Kidney (tissue), 14 donors: ENCODE data around the gene MOG. TPM values are rescaled to one million over a fixed set of nuclear protein-coding genes. Genes with fewer than 3 reads are reported as not detected.

Source experiments
- DNase-seq, 5 donors: peaks; one replicate each; pipeline ENCODE4 v3.0.0-alpha.2; 2013 to 2020
- FAIRE-seq: peaks from 2 replicates; lab custom pipeline; 2012; peaks lifted over from hg19 to GRCh38; lab: Jason Lieb, UNC
- H3K27ac ChIP-seq, 2 donors: one replicate each; pipeline ENCODE4 v1.7.0; 2013; ENCODE audit warnings: low read depth in 2 of 2, low read length in 2 of 2, inconsistent platforms in 1 of 2
- H3K27me3 ChIP-seq: one replicate; pipeline ENCODE4 v1.7.1; 2013; ENCODE audit warnings: low read length, inconsistent platforms; ENCODE audit not compliant: control insufficient read depth, insufficient read depth
- H3K36me3 ChIP-seq, 3 donors: one replicate each; pipeline versions ENCODE4 v1.7.0 to v1.7.1; 2013; ENCODE audit warnings: low read length in 3 of 3, control low read depth in 1 of 3, inconsistent platforms in 1 of 3; ENCODE audit not compliant: insufficient read depth in 3 of 3, control insufficient read depth in 2 of 3
- H3K4me1 ChIP-seq, 3 donors: one replicate each; pipeline versions ENCODE4 v1.7.0 to v1.7.1; 2013; ENCODE audit warnings: low read length in 3 of 3, inconsistent platforms in 1 of 3, low read depth in 1 of 3; ENCODE audit not compliant: control insufficient read depth in 2 of 3, insufficient read depth in 2 of 3
- H3K4me3 ChIP-seq, 3 donors: one replicate each; pipeline versions ENCODE4 v1.7.0 to v1.8.1; 2013; ENCODE audit warnings: low read length in 3 of 3, control low read depth in 1 of 3, inconsistent platforms in 1 of 3
- H3K9ac ChIP-seq, 3 donors: one replicate each; pipeline versions ENCODE4 v1.7.0 to v1.7.1; 2013; ENCODE audit warnings: low read length in 3 of 3, control low read depth in 1 of 3, inconsistent platforms in 1 of 3
- H3K9me3 ChIP-seq, 3 donors: one replicate each; pipeline versions ENCODE4 v1.7.0 to v1.7.1; 2013; ENCODE audit warnings: low read length in 3 of 3, control low read depth in 1 of 3, inconsistent platforms in 1 of 3; ENCODE audit not compliant: control insufficient read depth in 2 of 3, insufficient read depth in 1 of 3
- intact Hi-C: fragments of 100-400 bp; cut with DNase I; formaldehyde crosslinking; loops from one replicate; pipeline ENCODE4 v1.11.1; 2022
- polyA plus RNA-seq: library from polyadenylated mRNA; stranded (reverse); fragments of 350-450 nt; fragmentation: Illumina TruSeq; extraction: RNeasy Lipid Tissue Mini Kit (QIAGEN cat#74804); gene quantifications from one replicate; pipeline ENCODE4 v1.2.3, GENCODE V29; 2014; ENCODE audit warnings: low read depth, low replicate concordance; ENCODE audit not compliant: insufficient read depth
- total RNA-seq: library from RNA; stranded (reverse); fragmentation: NEBNext Ultra II Directional; extraction: Animal tissue kit (Norgen Biotek cat#: 25700); gene quantifications from one replicate; pipeline ENCODE4 v1.2.1, GENCODE V29; 2021
- TF ChIP-seq, protein P1 (sequence below): IDR thresholded peaks from 3 replicates; pipeline ENCODE4 v1.5.1; 2012; ENCODE audit warnings: mild to moderate bottlenecking, moderate library complexity, borderline replicate concordance; ENCODE audit not compliant: insufficient read depth; ENCODE audit errors: extremely low read depth
- donor health status: control.
- donor health status: control.
- donor health status: control.
- donor health status: control.
- donor health status: control.
- donor health status: DM: yes; HTN: yes; CAD: no.
- donor health status: Normal renal cell carcinoma (clear cell type).

MOG gene
- total and polyA plus RNA-seq, 2 donors from 2014 or later, result not detected

DNA sequence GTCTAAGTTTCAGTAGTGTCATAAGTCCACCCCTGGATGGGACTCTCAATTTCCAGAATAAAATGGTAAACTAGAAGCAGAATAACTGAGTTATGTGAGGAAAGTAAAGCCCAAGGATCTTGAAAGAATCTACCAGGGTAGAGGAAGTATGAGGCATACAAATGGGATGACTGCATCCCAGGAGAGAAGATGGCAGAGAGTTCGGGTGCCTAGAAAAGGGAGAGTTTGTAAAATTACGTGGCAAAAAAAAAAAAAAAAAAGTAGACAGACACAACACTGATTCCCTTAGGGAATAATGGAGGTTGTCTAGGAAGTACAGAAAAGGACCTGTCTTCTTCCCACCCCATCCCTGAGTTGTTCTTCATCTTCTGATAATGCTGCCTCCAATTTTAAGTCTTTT lies 27.3 kb upstream of the MOG start:
- no peak overlapping the region for H3K4me3 ChIP-seq
- H3K9ac ChIP-seq, result no peak overlapping the region
- no peak for DNase-seq
- H3K36me3 ChIP-seq, result no peaks in the 10 kb centered on the region
- intact Hi-C loops, result no loop called here
- no peak overlapping the region for H3K27ac ChIP-seq
- no peaks in the 10 kb centered on the region for H3K9me3 ChIP-seq
- peaks cover 0 to 13% (median 0%) of the 10 kb centered on the region in 3 donors for H3K4me1 ChIP-seq
- no peak for FAIRE-seq
- no peaks in the 10 kb centered on the region for H3K27me3 ChIP-seq
- TF ChIP-seq, protein P1, sequence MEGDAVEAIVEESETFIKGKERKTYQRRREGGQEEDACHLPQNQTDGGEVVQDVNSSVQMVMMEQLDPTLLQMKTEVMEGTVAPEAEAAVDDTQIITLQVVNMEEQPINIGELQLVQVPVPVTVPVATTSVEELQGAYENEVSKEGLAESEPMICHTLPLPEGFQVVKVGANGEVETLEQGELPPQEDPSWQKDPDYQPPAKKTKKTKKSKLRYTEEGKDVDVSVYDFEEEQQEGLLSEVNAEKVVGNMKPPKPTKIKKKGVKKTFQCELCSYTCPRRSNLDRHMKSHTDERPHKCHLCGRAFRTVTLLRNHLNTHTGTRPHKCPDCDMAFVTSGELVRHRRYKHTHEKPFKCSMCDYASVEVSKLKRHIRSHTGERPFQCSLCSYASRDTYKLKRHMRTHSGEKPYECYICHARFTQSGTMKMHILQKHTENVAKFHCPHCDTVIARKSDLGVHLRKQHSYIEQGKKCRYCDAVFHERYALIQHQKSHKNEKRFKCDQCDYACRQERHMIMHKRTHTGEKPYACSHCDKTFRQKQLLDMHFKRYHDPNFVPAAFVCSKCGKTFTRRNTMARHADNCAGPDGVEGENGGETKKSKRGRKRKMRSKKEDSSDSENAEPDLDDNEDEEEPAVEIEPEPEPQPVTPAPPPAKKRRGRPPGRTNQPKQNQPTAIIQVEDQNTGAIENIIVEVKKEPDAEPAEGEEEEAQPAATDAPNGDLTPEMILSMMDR, result no peak

DNA sequence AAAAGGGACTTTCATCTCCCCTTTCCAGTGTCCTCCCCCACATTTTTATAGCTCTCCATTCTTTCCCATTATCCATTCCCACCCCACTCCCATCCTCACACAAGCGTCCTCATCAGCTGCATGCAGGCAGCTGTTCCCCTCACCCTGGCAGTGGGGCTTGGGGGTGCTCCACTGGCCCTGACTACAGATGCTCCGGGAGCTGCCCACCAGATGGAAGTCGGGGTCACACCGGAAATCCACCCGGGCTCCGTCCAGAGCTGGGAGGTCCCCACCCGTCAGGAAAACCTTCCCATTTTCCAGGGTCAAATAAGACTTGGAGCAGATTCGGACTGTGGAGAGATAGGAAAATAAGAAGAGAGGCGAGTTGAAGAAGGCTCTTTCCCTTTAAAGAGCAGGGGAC lies 26.6 kb upstream of the MOG start:
- intact Hi-C loops, result no loop called here
- Histone ChIP-seq H3K27ac (no peak overlapping the region), H3K36me3 (no peaks in the 10 kb centered on the region), H3K4me1 (peaks cover 0 to 13% (median 0%) of the 10 kb centered on the region in 3 donors), H3K4me3 (no peak overlapping the region), H3K9ac (no peak overlapping the region), H3K9me3 (no peaks in the 10 kb centered on the region), H3K27me3 (no peaks in the 10 kb centered on the region)
- DNase-seq (peak in 1 of 5 donors; percentile 51), FAIRE-seq (no peak)
- TF ChIP-seq, protein P1, result no peak

DNA sequence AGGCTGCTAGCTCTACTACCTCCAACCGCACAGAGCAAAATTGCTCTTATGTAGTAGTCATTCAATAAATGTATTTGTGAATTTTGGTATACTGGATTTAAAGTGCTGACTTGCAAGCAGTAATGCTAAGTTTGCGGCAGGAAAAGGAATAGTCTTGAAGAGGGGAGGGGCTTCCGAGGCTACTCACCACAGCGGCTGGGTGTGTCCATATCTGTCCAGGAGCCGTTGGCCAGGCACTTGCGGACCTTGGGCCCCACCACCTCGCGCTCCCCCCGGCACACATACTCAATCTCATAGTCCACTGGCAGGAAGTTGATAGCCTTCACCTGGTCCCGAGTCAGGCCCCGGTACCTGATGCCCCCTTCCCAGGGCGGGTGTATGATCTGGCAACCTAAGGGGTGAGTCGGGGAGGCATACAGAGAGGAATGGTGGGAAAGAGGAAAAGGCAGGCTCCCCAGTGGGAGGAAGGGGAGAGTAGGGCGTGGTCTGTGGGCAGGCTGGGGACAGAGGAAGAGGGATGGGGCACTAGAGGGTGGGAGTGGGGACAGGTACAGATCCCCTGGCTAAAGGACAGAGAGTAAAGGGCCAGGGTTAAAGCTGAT lies 25.6 kb upstream of the MOG start:
- no peak overlapping the region for H3K27ac ChIP-seq

More for the DNA sequence above, 25.6 kb upstream of the MOG start:
- Histone ChIP-seq H3K4me1 (peaks cover 0 to 13% (median 0%) of the 10 kb centered on the region in 3 donors), H3K9me3 (no peaks in the 10 kb centered on the region), H3K27me3 (no peaks in the 10 kb centered on the region), H3K36me3 (no peaks in the 10 kb centered on the region), H3K9ac (no peak overlapping the region), H3K4me3 (no peak overlapping the region)
- TF ChIP-seq, protein P1, result no peak
- FAIRE-seq, result no peak
- intact Hi-C loops, result no loop called here
- DNase-seq, result peak in 1 of 5 donors; percentile 72
